ENCODE results near the gene UCK2. TPM values are rescaled to one million over a fixed set of nuclear protein-coding genes. Genes with fewer than 3 reads are reported as not detected.
A peak's percentile ranks its signal among the peaks of the same experiment; 100 is the strongest.

Gene UCK2
- total RNA-seq, 1 experiment from 2014 or later, result 63.7 TPM

DNA sequence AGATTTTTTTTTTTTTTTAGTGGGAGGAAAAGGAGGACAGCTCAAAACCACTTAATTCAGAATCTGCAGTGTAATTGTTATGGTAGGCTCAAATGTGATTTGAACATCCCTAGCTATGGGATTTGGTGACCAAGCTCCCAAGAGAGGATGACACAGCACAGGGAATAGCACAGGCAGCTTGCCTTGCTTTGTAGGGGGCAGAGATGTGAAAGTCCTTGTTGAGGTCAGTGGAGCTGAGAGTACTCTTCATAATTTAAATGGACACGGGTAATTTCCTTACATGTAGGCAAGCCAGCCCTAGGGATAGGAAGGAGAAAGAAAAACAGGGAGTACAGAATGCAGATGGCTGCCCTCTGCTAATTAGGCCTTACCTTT, 3.2 kb upstream of the UCK2 start:
- 0 out of 2 replicates have a peak, but pooled peaks cover 6% of the 10 kb centered on the region for H3K9me3 ChIP-seq (replicated peaks)
- no peak overlapping the region for H3K27ac ChIP-seq
- no peak overlapping the region for H3K4me3 ChIP-seq
- H3K36me3 ChIP-seq, result peaks cover 9% of the 10 kb centered on the region
- H3K4me1 ChIP-seq (replicated peaks), result peaks cover 18% of the 10 kb centered on the region
- 0 out of 2 replicates have a peak, but pooled peaks cover 3% of the 10 kb centered on the region for H3K27me3 ChIP-seq (replicated peaks)
- DNase-seq (ENCODE audit: low read depth in 1 of 2, low spot score in 2 of 2), result no peak

DNA sequence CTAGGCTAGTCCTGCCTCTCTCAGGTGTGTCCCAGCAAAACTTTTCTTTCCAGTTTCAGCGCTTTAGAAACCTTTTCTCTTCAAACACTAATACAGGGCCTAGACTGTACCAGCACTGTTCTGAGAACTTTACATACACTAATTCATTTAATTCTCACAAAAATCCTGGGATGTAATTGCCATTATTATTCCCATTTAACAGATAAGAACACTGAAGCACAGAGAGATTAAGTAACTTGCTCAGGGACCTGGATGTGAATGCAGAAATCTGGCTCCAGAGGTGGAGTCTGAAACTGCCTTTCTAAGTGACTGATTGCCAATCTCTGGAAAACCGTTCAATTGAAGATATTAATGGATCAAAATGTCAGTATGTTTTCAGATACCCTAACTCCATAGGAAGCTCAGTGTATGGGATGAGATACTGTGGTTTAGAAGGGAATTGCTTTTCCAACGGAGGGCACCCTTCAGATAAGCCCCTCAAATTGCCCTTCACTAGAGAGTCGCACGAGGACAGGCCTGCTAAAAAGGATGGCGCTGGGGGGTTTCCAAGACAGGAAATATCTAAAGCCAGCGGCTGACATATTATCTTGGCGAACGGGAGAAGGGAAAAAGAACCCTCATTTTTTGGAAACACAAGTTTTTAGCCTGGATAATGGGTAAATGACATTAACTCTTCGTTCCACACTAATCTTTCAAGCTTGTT, 698 bp upstream of the UCK2 start:
- Histone ChIP-seq H3K9me3 (replicated peaks) (0 out of 2 replicates have a peak, but pooled peaks cover 6% of the 10 kb centered on the region), H3K27ac (peak overlapping the region; percentile 12; the same call in 1 of the 2 replicates), H3K36me3 (peaks cover 9% of the 10 kb centered on the region), H3K4me1 (replicated peaks) (peaks cover 22% of the 10 kb centered on the region), H3K27me3 (replicated peaks) (0 out of 2 replicates have a peak, but pooled peaks cover 3% of the 10 kb centered on the region), H3K4me3 (peak overlapping the region; percentile 98)
- DNase-seq (ENCODE audit: low read depth in 1 of 2, low spot score in 2 of 2), result peak in 1 of 2 experiments; percentile 15

DNA sequence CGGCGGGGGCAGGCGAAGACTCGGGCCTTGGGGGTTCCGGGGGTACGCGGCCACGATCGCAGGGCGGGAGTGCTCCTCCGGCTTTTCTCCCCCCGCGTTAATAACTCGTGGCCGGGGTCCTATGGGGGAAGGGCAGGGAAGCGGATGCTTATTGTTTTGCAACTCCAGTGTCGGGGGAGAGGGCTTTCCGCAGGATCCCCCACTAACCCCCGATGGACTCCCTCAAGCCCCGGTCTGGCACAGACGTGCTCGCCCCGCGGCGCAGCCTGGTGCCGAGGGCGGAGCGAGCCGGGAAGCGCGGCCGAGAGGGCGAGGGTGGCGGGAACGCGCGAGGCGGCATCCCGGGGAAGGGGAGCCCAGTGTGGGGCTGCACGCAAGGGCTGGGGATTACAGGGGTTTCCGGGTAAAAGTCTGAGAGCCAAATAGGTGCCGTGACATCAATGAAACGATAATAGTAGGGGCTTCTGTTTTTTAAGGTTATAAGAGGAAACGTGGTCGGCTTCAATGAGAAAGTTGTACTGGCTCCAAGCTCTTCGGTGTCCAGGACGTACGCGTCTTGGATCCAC, 772 bp downstream of the UCK2 start:
- DNase-seq (ENCODE audit: low read depth in 1 of 2, low spot score in 2 of 2), result peak; percentile 53 to 73
- Histone ChIP-seq H3K36me3 (peaks cover 9% of the 10 kb centered on the region), H3K27me3 (replicated peaks) (no peaks in the 10 kb centered on the region), H3K27ac (peak overlapping the region; percentile 77), H3K4me1 (replicated peaks) (peaks cover 22% of the 10 kb centered on the region), H3K4me3 (peak overlapping the region; percentile 98), H3K9me3 (replicated peaks) (0 out of 2 replicates have a peak, but pooled peaks cover 6% of the 10 kb centered on the region)

DNA sequence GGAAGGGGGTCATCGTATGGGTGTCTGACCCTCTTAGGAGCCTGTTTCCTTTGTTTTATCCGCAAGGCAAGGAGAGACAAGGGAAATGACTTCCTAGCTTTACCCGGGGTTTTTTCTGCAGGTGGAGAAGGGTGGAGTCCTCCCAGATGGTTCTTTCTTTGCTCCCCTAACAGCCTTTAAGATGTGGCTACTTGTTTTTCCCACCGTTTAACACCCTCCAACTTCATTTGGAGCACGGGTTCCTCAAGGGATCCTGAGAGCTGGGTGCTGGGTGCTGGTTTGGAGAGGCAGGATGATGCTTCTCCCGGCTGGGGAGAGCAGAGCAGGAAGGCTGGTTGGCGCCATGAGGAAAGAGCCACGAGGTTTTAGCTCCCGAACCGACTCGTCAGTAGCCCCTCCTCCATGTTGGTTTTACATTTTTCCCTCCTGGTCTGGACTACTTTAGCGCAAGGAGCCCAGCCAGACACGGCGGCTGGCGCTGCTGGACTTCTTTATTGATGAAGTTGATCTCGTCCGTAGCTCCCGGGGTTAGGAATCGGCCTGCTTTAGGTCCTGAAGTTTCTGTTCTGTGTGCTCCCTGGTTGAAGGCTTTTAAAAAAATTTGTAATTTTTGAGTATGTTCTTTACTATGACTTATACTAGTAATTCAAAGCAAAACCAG, 1.4 kb downstream of the UCK2 start:
- peak overlapping the region; percentile 77 for H3K27ac ChIP-seq
- no peaks in the 10 kb centered on the region for H3K27me3 ChIP-seq (replicated peaks)
- H3K36me3 ChIP-seq, result peaks cover 9% of the 10 kb centered on the region
- H3K4me3 ChIP-seq, result peak overlapping the region; percentile 98
- 0 out of 2 replicates have a peak, but pooled peaks cover 6% of the 10 kb centered on the region for H3K9me3 ChIP-seq (replicated peaks)
- peaks cover 22% of the 10 kb centered on the region for H3K4me1 ChIP-seq (replicated peaks)
- DNase-seq (ENCODE audit: low read depth in 1 of 2, low spot score in 2 of 2), result peak; percentile 66 to 73

DNA sequence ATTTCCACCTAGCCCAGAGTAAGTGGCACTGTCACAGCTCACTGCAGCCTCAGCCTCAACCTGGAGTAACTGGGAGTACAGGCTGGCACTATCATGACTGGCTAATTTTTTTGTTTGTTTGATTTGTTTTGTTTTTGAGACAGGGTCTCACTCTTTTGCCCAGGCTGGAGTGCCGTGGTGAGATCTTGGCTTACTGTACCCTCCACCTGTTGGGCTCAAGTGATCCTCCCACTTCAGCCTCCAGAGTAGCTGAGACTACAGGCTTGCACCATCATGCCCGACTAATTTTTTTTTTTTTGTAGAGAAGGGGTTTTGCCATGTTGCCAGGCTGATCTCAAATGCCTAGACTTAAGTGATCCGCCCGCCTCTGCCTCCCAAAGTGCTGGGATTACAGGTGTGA, 2.5 kb downstream of the UCK2 start:
- Histone ChIP-seq H3K36me3 (peaks cover 9% of the 10 kb centered on the region), H3K27ac (no peak overlapping the region), H3K27me3 (replicated peaks) (no peaks in the 10 kb centered on the region), H3K9me3 (replicated peaks) (0 out of 2 replicates have a peak, but pooled peaks cover 6% of the 10 kb centered on the region), H3K4me1 (replicated peaks) (peaks cover 22% of the 10 kb centered on the region), H3K4me3 (no peak overlapping the region)
- DNase-seq (ENCODE audit: low read depth in 1 of 2, low spot score in 2 of 2), result no peak

DNA sequence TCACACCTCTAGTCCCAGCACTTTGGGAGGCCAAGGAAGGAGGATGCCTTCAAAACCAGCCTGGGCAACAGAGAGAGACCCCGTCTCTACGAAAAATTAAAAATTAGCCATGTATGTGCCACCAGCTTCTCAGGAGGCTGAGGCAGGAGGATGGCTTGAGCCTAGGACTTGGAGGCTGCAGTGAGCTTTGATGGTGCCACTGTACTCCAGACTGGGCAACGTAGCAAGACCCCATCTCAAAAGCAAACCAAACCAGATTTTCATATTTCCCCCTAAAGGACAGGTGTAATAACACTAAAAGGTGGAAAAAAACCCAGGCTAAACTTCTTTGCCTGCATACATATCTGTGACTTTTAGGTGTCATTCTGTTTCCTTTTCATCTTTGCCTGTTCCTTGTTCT, 3.7 kb downstream of the UCK2 start:
- H3K4me3 ChIP-seq, result no peak overlapping the region
- H3K36me3 ChIP-seq, result peaks cover 9% of the 10 kb centered on the region
- no peak overlapping the region for H3K27ac ChIP-seq
- H3K4me1 ChIP-seq (replicated peaks), result peaks cover 22% of the 10 kb centered on the region
- H3K9me3 ChIP-seq (replicated peaks), result 0 out of 2 replicates have a peak, but pooled peaks cover 6% of the 10 kb centered on the region
- H3K27me3 ChIP-seq (replicated peaks), result no peaks in the 10 kb centered on the region
- no peak for DNase-seq (ENCODE audit: low read depth in 1 of 2, low spot score in 2 of 2)

DNA sequence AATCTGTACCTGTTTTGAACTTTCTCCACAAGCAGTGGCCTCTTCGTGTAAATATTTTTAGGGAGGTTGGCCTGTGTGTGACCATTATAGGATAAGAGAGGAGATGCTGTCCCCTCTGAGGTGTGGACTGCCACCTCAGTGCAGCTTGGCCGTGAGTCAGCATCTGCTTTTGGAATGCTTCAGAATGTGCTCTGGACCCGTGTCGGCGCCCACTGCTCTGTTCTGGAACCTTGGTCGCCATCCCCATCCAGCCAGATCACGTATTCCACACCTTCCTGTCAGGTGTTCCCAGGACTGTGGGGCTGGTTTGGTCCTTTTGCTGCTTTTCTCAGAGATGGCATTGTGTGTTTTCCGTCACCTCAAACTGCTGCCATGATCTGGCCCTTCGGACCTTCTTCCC, 5.5 kb downstream of the UCK2 start:
- 0 out of 2 replicates have a peak, but pooled peaks cover 4% of the 10 kb centered on the region for H3K9me3 ChIP-seq (replicated peaks)
- H3K27me3 ChIP-seq (replicated peaks), result no peaks in the 10 kb centered on the region
- peaks cover 15% of the 10 kb centered on the region for H3K4me1 ChIP-seq (replicated peaks)
- no peak overlapping the region for H3K4me3 ChIP-seq
- no peak for DNase-seq (ENCODE audit: low read depth in 1 of 2, low spot score in 2 of 2)
- no peak overlapping the region for H3K27ac ChIP-seq
- peaks cover 4% of the 10 kb centered on the region for H3K36me3 ChIP-seq

DNA sequence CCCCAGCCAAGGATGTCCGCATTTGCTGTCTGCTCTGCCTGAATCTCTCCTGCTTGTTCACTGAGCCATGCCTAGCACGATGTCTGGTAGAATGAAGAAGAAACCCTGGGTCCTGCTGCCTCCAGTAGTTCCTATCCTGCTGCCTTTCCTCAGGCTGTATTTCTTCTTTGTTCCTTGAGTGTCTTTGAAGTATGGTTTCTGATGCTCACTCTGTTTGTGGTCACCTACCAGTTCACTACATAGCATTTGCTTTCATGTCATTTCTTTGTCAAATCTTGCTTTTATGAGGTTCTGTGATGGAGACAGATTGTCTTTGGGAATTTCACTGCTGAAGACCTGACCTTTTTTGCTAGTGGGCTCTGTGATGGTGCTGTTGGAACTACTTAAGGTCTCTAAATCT, 5.9 kb downstream of the UCK2 start:
- H3K9me3 ChIP-seq (replicated peaks), result 0 out of 2 replicates have a peak, but pooled peaks cover under 1% of the 10 kb centered on the region
- H3K4me1 ChIP-seq (replicated peaks), result peaks cover 11% of the 10 kb centered on the region

DNA sequence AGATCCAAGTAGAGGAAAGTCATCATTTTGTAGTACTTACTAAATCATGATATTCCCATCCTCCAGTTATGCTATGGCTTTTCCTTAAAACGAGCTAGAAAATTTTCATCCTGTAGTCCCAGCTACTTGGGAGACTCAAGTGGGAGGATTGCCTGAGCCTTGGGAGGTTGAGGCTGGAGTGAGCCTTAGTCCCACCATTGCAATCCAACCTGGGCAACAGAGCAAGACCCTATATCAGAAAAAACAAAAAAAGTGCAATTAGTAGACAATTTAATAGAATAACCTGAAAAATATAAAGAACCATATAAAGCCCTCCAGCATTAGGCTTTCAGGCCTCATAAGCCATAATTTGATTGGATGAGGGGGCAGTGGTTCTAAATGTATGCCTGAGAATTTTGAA, 6.8 kb downstream of the UCK2 start:
- H3K4me1 ChIP-seq (replicated peaks), result peaks cover 4% of the 10 kb centered on the region
- H3K9me3 ChIP-seq (replicated peaks), result no peaks in the 10 kb centered on the region
- DNase-seq (ENCODE audit: low read depth in 1 of 2, low spot score in 2 of 2), result no peak
- H3K4me3 ChIP-seq, result no peak overlapping the region
- no peak overlapping the region for H3K27ac ChIP-seq
- H3K27me3 ChIP-seq (replicated peaks), result no peaks in the 10 kb centered on the region
- no peaks in the 10 kb centered on the region; the same call in 1 of the 2 replicates for H3K36me3 ChIP-seq

More for the DNA sequence above, 5.9 kb downstream of the UCK2 start:
- H3K36me3 ChIP-seq, result no peaks in the 10 kb centered on the region; the same call in none of the 2 replicates
- no peak overlapping the region for H3K4me3 ChIP-seq
- H3K27ac ChIP-seq, result no peak overlapping the region
- no peak for DNase-seq (ENCODE audit: low read depth in 1 of 2, low spot score in 2 of 2)
- no peaks in the 10 kb centered on the region for H3K27me3 ChIP-seq (replicated peaks)

DNA sequence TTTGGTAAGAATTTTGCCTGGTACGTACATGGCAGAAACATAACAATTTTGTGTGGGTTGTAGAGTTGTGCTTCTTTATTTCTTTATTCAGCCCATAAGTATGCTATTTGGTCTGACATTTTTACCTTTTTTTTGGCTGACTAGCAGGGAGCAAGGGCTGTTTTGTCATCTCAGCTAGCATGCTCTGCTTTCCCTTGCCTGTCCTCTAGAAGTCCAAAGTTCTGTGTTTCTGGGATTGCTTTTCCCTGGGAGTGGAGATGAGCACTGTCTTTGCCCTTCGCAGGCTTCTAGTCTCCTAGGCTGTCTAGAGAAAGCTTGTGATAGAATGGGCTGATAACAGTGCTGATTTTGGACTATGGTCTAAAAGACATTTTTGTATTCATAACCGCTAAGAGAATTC, 7.5 kb downstream of the UCK2 start:
- Histone ChIP-seq H3K36me3 (no peaks in the 10 kb centered on the region; the same call in 1 of the 2 replicates), H3K9me3 (replicated peaks) (no peaks in the 10 kb centered on the region), H3K27me3 (replicated peaks) (no peaks in the 10 kb centered on the region), H3K27ac (no peak overlapping the region), H3K4me3 (no peak overlapping the region), H3K4me1 (replicated peaks) (no peaks in the 10 kb centered on the region)
- DNase-seq (ENCODE audit: low read depth in 1 of 2, low spot score in 2 of 2), result no peak

DNA sequence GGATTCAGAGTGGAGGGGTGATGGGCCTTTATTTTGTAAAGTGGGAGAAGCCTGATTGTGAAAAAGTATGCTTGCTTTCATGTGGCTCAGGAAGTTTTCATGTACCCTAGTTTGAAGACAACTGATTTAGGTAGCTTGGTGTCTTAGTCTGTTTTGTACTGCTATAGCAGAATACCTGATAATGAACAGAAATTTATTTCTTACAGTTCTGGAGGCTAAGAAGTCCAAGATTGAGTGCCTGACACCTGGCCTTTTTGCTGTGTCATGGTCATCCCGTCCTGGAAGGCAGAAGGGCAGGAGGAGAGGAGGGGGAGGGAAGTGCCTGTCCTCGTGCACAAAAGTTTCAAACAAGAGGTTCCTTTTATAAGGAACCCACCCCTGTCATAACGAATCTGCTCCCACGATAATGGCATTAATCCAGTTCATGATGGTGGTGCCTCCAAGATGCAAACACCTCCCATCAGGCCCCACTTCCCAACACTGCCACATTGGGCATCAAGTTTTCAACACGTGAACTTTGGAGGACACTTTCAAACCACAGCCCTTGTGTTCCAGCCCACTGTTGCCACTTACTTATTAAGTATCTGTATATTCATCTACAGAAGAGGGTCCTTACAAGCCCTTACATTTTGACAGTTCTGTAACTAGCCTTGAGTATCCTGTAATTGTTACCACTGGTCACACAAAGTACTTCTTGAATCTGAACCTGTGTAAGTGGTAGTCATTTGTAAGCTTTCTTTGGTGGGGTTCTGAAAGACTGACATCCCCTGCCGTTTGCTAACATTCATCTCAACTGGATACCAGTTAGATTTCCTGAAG, 9.5 kb downstream of the UCK2 start:
- Histone ChIP-seq H3K36me3 (no peaks in the 10 kb centered on the region), H3K27me3 (replicated peaks) (no peaks in the 10 kb centered on the region), H3K27ac (no peak overlapping the region), H3K4me3 (no peak overlapping the region), H3K4me1 (replicated peaks) (peaks cover 7% of the 10 kb centered on the region), H3K9me3 (replicated peaks) (no peaks in the 10 kb centered on the region; the same call in 1 of the 2 replicates)
- DNase-seq (ENCODE audit: low read depth in 1 of 2, low spot score in 2 of 2), result no peak

DNA sequence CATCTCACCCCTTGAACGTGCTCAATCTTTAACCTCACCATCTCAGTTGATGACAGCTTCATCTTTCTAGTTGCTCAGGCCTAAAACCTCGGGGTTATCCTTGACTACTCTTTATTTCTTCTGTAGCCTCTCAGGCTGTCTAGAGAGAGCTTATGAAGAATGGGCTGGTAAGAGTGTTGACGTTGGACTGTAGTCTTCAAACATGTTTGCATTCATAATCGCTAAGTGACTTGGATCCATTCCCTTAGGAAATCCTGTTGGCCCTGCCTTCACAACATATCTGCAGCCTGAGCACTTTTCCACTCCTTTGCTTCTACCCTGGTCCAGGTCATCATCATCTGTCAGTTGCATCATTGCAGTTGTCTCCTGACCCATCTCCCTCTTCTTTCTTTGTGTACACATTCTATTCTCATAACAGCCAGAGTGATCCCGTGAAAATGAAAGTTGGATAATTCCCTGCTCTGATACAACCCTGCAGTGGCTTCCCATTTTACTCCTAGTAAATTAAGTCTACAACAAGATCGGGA, 10.5 kb downstream of the UCK2 start:
- Histone ChIP-seq H3K27ac (no peak overlapping the region), H3K27me3 (replicated peaks) (no peaks in the 10 kb centered on the region), H3K4me3 (no peak overlapping the region), H3K36me3 (no peaks in the 10 kb centered on the region), H3K4me1 (replicated peaks) (peaks cover 17% of the 10 kb centered on the region), H3K9me3 (replicated peaks) (no peaks in the 10 kb centered on the region; the same call in 1 of the 2 replicates)
- DNase-seq (ENCODE audit: low read depth in 1 of 2, low spot score in 2 of 2), result no peak

DNA sequence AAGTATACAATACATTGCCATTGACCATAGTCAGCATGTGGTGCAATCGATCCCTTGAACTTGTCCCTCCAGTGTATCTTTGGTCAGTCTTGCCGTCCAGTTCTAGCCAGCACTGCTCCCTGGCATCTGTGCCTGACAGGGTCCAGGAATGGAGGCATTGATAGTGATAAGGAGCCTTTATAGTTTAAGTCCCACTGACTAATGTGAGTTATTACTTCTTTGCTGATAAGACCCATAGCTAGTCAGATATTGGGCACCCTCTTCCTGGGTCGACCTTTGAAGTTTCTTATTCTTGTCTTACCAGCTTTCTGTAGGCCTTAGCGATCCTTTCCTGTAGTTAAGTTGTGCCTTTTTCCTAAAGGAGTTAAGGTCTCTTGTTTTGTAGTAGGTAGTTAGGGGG, 13.0 kb downstream of the UCK2 start:
- H3K36me3 ChIP-seq, result no peaks in the 10 kb centered on the region
- peaks cover 25% of the 10 kb centered on the region for H3K4me1 ChIP-seq (replicated peaks)
- H3K27me3 ChIP-seq (replicated peaks), result no peaks in the 10 kb centered on the region
- H3K9me3 ChIP-seq (replicated peaks), result no peaks in the 10 kb centered on the region; the same call in 1 of the 2 replicates
- H3K27ac ChIP-seq, result no peak overlapping the region
- H3K4me3 ChIP-seq, result no peak overlapping the region
- DNase-seq (ENCODE audit: low read depth in 1 of 2, low spot score in 2 of 2), result no peak
